GM13976 (cell line): Measurements from ENCODE around the gene INIP.

ENCODE experiments used
- DNase-seq: peaks from one replicate; pipeline ENCODE4 v3.0.0; 2012; ENCODE audit warnings: low spot score
- CTCF ChIP-seq: IDR thresholded peaks from 2 replicates; pipeline ENCODE4 v1.5.1; 2012; ENCODE audit warnings: borderline replicate concordance, mild to moderate bottlenecking; ENCODE audit not compliant: insufficient read depth; ENCODE audit errors: extremely low read depth, missing control alignments, control extremely low read depth
- in situ Hi-C: fragments of 300-500 bp; cut with MboI; formaldehyde crosslinking; loops from one replicate; pipeline ENCODE4 v1.12.0; 2022; ENCODE audit warnings: low sequenced_read_pairs, mixed read lengths, inconsistent platforms; ENCODE audit not compliant: unreplicated experiment

INIP gene

GRCh38 chr9:112720113-112720780 is 2.3 kb upstream of the INIP start:
- no peak for DNase-seq
- in situ Hi-C loops = loop anchor here (25.0 kb wide), 1 partner anchor 633 kb away; no protein-coding TSS in a partner anchor
- no peak for TF ChIP-seq CTCF

- in situ Hi-C loops = loop anchor here (25.0 kb wide), 1 partner anchor 632 kb away; no protein-coding TSS in a partner anchor
- TF ChIP-seq CTCF = no peak
- no peak for DNase-seq
Measured at GRCh38 chr9:112719696-112720095, 1.8 kb upstream of the INIP start.

- TF ChIP-seq CTCF = no peak
- DNase-seq = peak; percentile 36
- in situ Hi-C loops = loop anchor here (25.0 kb wide), 1 partner anchor 632 kb away; no protein-coding TSS in a partner anchor
Measured at GRCh38 chr9:112719241-112719691, 1.3 kb upstream of the INIP start.

- TF ChIP-seq CTCF = no peak
- no peak for DNase-seq
- in situ Hi-C loops = loop anchor here (25.0 kb wide), 1 partner anchor 625 kb away; no protein-coding TSS in a partner anchor
Measured at GRCh38 chr9:112712678-112713077, 5.2 kb downstream of the INIP start.

GRCh38 chr9:112711050-112711689 is 6.7 kb downstream of the INIP start:
- DNase-seq = no peak
- peak; percentile 14 for TF ChIP-seq CTCF
- in situ Hi-C loops = loop anchor here (25.0 kb wide), 1 partner anchor 624 kb away; no protein-coding TSS in a partner anchor

GRCh38 chr9:112705768-112706427 is 12.0 kb downstream of the INIP start:
- DNase-seq = no peak
- in situ Hi-C loops = loop anchor here (25.0 kb wide), 1 partner anchor 619 kb away; no protein-coding TSS in a partner anchor
- no peak for TF ChIP-seq CTCF
